HG02798 (cell line): ENCODE measurements around the gene DES.
A peak's percentile ranks its signal among the peaks of the same experiment; 100 is the strongest.
"Not testable (repeated sequence)": the region's sequence is repeated elsewhere in the genome, so short reads cannot be mapped to it uniquely, and the experiment has no call there.

Experiments
- ATAC-seq: cut with Tn5 transposase; IDR thresholded peaks from one replicate; pipeline ENCODE4 v1.9.1; 2021; ENCODE audit warnings: mild to moderate bottlenecking; ENCODE audit not compliant: unreplicated experiment, poor library complexity

Gene DES

DNA sequence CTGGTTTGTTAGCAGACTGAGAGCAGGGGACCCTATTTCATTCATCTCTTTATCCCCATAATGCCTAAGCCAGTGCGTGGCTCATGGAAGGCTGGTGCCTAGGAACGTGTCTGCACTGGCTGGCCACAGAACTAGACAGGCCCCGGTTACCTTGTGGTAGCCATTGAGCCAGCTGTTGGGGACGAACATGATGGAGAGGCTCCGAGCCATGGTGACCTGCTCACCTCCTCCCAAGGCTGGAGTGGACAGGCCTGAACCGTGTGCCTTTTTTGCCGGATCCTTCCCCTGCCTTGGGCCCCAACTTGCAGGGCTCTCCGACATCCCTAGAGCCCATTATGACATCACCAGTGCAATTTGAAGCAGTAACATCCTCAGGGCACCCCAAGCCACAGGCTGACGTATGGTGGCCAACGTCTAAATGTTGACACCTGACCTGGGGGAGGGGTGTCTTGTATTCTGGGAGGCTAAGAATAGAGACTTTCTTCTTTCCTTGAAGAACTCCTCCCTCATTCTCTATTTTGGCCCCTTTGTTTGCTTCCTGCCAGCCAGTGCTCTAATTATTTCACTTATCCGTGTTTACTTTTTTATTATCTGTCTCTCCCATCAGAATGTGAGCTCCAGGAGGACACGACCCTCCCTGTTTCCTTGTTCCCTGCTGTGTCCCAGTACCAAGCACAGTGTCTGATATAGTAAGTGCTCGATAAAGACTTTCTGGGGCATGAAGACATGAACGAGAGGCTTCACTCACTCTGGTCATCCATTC lies 18.3 kb upstream of the DES start:
- ATAC-seq: no peak

DNA sequence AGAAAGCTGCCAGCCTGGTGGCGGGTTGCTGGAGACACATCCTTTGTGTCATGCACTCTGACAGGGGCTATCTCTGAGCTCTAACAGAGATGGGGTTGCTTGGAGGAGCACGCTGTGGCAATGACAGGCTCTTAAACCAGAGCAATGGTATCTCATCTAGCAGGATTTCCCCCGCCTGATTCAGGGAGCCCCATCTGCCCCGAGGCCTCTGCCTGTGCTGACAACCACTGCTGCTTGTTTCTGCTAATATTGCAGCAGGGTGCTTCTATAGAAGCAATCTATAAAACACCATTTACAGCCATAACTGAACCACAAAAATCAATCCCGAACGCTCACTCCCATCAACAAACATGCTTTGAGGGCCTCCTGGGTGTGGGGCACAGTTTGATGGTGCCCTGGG lies 17.6 kb upstream of the DES start:
- ATAC-seq: no peak

DNA sequence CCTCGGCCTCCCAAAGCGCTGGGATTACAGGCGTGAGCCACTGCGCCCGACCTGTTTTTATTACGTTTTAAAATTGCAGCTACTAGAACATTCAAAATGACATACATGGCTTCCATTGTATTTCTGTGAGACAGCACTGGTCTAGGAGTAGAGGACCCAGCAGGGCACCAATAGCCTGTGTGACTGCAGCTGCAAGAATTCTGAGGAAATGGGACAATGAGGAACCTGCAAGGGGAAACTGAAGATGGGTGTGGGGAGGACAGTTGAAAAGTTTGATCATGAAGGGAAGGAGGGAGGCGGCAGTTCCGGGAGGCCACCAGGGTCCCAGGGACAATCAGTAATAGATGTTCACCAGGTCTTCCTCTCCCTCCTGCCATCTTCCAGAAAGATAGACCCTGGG lies 16.6 kb upstream of the DES start:
- no peak for ATAC-seq

DNA sequence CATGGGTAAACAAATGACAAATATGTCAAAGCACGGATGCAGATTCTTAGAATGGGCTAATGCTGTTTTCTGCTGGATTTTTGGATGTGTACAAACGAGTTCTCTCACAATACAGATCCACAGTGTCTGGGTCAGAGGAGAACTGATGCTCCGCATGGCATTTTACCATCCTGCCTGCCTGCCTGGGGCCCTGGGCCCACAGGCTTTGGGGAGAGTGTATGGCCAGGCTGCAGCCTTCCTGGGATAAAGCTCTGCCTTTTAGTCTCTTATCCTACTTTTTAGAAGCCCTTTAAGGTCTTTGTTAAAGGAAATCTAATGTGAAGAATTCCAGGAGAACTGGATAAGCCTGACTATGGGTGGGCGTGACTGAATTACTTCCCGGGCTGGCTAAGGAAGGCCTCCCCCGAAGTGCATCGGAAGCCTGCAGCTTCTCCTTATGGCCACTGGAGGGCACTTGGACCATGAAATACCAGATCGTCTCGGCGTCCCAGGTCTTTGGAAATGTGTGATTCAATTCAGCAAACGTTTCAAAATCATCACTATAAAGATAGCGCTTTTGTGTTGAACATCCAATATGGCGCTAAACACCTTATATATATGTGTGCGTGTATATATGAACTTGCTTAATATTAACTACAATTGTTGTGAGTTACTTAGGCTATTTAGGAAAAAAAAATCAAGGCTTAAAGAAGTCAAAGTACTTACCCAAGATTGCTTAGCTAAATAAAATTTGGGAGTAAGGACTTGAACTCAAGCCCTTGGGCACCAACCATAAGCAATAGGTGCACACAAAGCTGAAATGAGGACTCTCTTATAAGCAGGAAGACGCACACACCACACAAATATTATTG lies 15.3 kb upstream of the DES start:
- peak; percentile 78 for ATAC-seq

- no peak for ATAC-seq
These were observed 14.3 kb upstream of the DES start for GRCh38 chr2:219403861-219404260.

DNA sequence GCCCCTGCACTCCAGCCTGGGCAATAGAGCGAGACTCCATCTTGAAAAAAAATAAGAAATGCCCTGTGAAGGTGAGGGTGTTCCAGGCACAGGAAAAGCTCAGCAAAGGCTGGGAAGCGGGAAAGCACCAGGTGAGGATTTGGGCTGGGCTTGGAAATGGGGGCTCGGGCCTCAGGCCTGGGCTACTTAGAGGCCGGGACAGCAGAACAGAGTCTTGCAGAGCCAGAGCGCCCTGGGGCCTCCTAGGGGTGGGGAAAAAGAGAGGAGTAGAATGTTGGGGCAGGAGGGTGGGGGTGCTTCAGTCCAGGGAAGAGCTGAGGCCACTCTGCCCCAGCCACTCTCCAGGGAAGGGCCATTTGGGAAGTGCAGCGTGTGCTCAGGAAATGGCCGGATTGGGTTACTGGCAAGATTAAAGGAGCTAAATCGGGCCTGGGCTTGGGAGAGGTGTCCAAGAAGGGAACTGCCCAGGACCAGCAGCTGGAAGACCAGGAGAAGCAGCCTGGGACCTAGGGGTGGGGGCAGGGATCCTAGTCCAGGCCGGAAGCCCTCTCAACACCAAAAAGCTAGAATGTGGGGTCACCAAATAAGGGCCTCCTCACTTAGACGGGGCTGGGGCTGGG lies 13.8 kb upstream of the DES start:
- no peak for ATAC-seq

- no peak for ATAC-seq
These were observed 13.2 kb upstream of the DES start for GRCh38 chr2:219404954-219405353.

GRCh38 chr2:219405451-219405850 lies 12.7 kb upstream of the DES start:
- ATAC-seq: no peak

GRCh38 chr2:219405958-219406860 lies 12.0 kb upstream of the DES start:
- ATAC-seq: no peak

- ATAC-seq: no peak
These were observed 11.3 kb upstream of the DES start for GRCh38 chr2:219406861-219407230.

GRCh38 chr2:219407343-219407742 lies 10.8 kb upstream of the DES start:
- ATAC-seq: not testable (repeated sequence)

DNA sequence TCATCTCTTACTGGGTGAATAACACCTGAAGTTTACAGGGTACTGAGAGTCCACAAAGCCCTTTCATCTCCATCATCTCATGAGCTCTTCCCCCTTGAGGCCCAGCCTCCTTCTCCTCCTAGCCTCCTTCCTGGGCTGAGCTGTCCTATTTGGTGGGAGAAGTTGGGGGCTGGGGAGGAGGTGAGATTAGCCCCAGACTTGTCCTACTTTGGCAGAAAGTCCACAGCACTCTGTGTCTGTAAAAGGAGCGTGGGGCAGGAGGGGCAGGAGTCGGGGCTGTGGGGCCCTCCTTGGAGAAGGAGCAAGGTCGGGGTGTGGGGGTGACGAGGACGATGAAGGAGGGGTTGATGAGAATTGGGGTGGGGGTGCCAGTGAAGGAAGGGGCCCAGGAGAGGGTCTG lies 10.0 kb upstream of the DES start:
- ATAC-seq: no peak

- ATAC-seq: no peak
These were observed 9.5 kb upstream of the DES start for GRCh38 chr2:219408631-219409030.

DNA sequence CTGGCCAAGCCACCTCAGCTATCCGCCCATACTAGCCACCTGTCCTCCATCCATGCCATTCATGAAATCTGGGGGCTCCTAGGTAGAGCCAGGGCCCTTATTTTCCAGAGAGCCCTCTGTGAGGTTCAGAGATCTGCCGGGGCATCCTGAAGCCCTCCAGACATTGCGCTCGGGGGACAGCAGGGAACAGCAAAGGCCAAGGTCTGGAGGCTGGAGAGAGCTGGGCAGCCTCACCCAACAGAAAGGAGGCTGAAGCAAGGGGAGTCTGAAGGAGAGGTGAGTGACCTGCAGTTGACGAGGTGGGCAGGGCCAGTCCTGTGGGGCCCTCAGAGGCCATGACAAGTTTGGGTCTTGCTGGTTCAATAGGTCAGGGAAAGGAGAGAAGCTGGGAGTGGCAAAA lies 8.6 kb upstream of the DES start:
- ATAC-seq: no peak

DNA sequence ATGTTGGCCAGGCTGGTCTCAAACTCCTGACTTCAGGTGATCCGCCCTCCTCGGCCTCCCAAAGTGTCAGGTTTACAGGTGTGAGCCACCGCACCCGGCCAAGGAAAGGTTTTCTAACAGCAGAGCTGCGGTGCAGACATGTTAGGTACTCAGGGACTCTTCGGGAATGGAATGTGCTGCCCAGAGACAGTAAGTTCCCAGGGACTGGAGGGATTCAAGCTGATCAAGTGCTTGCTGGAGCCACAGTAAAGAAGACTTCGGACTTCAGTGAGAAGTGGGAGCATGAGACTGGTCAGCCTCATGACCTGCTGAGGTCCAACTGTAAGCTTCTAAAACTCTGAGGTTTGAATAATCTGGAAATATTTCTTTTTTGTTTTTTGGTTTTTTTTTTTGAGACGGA lies 7.8 kb upstream of the DES start:
- ATAC-seq: no peak

DNA sequence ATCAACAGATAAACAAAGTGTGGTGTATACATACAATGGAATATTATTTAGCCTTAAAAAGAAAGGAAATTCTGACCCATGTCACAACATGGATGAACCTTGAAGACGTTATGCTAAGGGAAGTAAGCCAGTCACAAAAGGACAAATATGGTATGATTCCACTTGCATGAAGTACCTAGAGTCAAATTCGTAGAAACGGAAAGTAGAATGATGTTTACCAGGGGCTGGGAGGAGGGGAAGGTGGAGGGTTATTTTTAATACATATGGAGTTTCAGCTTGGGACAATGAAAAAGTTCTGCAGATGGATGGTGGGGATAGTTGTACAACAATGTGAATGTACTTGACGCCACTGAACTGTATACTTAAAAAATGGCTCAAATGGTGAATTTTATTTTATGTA lies 3.3 kb upstream of the DES start:
- ATAC-seq: no peak

DNA sequence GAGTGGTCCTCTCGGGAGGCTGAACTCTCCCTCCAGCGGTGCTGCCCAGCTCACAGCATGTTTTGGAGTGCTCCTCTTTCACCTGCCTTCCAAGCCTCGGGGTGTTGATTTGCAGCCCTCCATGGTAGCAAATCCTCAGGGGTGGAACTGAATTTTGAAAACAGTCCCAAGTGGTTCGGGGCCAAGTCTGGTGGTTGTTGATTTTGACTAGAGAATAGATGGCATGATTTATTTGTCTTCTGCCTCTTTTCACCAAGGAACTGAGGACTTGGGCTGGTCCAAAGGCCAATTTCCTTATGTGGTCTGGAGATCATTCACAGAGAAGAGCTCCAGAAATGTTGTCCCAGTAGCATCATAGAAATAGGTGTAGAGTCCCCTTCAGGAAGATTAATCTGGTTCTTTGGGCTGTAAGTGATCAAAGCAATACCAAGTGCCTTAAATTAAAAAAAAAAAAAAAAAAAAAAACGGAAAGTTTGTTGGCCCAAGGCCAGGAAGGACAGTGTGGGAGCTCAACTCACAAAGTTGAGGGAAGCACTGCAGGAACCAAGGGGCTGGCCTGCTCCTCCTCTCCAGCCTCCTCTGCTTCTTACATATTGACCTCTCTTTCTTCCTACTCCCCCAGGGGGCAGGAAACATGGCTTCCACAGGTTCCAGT lies 2.5 kb upstream of the DES start:
- no peak for ATAC-seq

DNA sequence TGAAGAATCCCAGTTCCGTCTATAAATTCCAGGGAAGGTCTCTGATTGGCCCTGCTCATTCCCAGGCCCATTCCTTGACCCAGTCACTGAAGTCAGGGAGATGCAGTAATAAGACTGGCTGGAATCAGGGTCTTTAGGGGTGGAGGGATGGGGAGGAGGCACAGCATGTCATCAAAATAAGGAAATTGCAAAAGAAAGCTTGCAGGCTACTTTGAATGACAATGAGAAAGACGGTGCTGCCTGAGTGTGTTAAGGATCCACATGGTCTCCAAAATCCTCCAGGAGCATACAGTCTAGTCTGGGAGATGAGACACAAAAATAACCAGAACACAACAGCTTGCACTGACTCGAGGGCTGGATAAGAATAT lies 2.0 kb upstream of the DES start:
- no peak for ATAC-seq

GRCh38 chr2:219416938-219417337 lies 1.2 kb upstream of the DES start:
- ATAC-seq: no peak

- ATAC-seq: no peak
These were observed 803 bp upstream of the DES start for GRCh38 chr2:219417374-219417773.
